ENCODE data around the gene GPR137C. TPM values are rescaled to one million over a fixed set of nuclear protein-coding genes. Genes with fewer than 3 reads are reported as not detected.
"Not testable (repeated sequence)": the region's sequence is repeated elsewhere in the genome, so short reads cannot be mapped to it uniquely, and the experiment has no call there.

GPR137C gene
- polyA plus RNA-seq, 4 donors: 5.9 to 11.5 (median 7.4) TPM

DNA sequence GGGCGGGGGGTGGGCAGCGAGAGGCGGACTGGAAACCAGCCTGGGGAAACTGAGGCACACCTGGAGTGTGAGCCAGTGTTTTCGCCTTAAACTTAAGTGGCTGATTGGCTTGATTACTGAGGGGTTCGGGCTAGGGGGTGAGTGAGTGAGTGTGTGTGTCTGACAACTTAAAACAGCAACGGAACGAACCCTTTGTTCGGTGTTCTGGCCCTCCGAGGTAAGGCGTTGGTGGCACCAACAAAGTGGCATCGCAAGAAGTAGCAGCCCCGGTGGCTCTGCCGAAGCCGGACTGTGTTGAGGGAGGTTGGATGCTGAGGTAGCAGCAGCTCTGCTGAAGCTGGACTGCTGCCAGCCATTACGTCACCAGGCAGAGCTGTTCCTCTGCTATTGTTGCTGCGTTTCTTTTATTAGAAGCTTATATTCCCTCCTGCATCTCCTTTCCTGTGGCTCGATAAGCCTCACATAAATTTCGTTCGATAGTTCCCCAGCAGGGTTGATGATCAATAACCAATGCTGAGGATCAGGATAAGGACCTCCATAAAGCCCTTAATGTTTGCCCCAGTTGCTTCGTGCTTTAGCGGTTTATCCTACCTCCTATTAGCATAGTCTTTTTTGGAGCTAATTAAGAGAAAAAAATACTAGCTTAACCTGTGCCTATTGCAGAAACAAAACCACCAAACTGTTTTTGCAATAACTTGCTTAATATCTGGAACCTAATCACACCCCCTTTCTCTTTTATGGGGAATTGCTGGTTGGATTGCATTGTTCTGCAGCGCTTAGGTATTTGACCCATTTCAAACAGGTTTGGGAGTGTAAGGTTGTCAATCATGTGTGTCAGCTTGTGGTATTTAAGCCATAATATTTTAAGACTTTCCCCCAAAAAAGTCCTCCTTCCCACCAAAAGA, 1.3 kb downstream of the GPR137C start:
- peak; percentile 78 to 88 (median 82) for DNase-seq (ENCODE audit: low read depth in 4 of 4, low spot score in 2 of 4)

DNA sequence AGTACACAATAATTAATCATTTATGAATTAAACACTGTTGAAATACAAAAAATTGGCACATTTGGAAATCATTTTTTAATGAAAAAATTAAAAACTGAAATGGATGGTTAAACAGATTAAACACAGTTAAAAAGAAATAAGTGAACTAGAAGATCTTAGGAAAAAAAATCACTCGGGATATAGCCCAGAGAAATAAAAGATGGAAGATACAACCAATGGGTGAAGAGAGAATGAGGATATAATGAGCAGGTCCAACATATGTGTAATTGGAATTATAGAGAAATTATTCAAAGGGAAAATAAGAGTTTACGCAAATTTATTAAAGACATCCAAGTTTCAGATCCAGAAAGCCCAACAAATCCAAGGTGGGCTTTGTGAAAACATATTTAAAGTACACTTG, 6.1 kb downstream of the GPR137C start:
- no peak for DNase-seq (ENCODE audit: low read depth in 4 of 4, low spot score in 2 of 4)

DNA sequence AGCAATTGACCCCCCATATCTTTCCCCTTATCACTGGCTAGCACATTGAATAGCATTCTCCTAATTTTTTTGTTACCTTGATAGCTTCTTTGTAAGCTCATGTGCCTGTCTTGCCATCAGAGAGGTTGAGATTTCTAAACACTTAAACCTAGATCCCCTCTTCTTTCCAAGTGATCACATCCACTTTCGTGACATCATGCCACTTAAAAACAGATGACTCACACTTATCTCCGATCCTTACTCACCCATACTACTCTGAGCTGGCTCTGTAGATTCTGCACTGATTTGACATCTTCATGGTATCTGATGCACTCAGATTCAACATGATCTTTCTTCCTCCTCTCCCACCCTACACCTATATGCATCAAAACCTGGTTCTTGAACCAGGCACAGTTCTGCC, 10.5 kb downstream of the GPR137C start:
- DNase-seq (ENCODE audit: low read depth in 4 of 4, low spot score in 2 of 4): no peak

DNA sequence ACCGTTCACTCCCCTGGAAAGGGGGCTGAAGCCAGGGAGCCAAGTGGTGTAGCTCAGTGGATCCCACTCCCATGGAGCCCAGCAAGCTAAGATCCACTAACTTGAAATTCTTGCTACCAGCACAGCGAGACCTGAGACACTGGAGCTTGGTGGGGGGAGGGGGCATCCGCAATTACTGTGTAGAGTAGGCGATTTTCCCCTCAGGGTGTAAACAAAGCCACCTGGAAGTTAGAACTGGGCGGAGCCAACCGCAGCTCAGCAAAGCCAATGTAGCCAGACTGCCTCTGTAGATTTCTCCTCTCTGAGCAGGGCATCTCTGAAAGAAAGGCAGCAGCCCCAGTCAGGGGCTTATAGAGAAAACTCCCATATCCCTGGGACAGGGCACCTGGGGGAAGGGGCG, 15.8 kb downstream of the GPR137C start:
- not testable (repeated sequence) for DNase-seq (ENCODE audit: low read depth in 4 of 4, low spot score in 2 of 4)

DNA sequence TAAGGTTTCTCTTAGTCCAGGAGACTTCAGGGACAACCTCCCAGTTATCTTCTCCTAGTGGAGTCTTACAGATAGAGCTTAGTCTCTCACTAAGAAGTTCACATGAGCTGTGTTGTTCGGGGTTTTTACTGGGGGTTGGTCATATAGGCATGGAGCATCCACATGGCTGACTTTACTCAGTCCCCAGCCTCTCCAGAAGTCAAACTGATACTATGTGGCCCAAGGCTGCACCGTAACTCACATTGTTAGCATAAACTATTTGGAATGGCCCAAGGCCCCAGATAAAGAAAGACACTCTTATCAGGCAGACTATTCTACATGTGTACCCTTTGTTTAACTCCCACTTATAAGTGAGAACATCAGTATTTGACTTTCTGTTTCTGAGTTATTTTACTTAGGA, 23.2 kb downstream of the GPR137C start:
- no peak for DNase-seq (ENCODE audit: low read depth in 4 of 4, low spot score in 2 of 4)

DNA sequence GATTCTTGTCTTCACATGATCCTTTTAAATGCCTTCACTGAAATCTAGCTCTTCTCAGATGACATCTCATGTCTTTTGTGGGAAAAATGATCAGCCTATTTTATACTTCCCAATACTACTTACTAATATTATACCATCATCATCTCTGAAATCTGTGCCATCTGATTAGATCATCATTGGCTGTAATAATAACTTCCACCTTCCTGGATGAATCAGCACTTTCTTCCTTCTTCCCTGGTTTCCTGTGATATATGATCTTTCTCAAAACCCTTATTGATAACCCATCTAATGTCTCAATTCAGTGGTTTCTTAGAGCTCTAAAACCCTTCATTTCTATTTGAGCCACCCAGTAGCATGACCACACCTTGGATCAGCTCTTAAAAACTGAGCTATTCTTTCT, 30.9 kb downstream of the GPR137C start:
- DNase-seq (ENCODE audit: low read depth in 4 of 4, low spot score in 2 of 4): no peak

DNA sequence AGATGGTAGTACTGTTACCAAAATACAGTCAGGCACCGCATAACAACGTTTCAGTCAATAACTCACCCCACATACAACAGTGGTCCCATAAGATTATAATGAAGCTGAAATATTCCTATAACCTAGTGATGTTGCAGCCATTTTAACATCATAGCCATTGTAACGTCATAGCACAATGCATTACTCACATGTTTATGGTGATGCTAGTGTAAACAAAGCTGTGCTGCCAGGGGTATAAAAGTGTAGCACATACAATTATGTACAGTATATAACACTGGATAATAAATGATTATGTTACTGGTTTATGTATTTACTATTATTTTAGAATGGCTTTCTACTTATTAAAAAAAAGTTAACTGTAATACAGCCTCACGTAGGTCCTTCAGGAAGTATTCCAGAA, 37.0 kb downstream of the GPR137C start:
- DNase-seq (ENCODE audit: low read depth in 4 of 4, low spot score in 2 of 4): no peak

DNA sequence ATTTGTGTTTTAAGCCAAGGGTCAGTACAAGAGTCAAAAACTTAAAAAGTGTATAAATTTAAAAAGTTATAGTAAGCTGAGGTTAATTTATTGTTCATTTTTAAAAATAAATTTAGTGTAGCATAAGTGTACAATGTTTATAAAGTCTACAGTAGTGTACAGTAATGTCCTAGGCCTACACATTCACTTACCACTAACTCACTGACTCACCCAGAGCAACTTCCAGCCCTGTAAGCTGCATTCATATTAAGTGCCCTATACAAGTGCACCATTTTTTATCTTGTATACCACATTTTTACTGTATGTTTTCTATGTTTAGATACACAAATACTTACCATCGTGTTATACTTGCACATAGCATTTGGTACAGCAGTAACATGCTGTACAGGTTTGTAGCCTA, 37.7 kb downstream of the GPR137C start:
- DNase-seq (ENCODE audit: low read depth in 4 of 4, low spot score in 2 of 4): no peak

DNA sequence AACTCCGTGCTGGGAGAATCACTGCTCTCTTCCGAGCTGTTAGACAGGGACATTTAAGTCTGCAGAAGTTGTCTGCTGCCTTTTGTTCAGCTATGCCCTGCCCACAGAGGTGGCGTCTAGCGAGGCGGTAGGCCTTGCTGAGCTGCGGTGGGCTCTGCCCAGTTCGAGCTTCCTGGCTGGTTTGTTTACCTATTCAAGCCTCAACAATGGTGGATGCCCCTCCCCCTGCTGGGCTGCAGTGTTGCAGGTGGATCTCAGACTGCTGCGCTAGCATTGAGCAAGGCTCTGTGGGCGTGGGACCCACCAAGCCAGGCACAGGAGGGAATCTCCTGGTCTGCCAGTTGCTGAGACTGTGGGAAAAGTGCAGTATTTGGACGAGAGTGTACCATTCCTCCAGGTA, 43.7 kb downstream of the GPR137C start:
- no peak for DNase-seq (ENCODE audit: low read depth in 4 of 4, low spot score in 2 of 4)

DNA sequence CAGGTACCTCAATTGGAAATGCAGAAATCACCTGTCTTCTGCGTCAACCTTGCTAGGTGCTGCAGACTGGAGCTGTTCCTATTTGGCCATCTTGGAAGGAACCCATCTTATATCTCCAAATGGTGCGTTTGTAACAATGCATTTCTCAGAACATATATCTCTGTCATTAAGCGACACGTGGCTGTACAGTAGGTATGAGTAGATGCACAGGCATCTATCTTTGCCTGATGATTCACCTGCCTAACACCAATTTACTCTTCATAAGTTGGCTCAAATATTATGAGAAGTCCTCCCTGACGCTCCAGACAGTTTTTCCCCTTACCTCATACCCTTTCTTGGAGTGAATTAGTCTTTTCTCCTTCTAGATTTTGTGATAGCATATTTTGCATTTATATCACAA, 44.2 kb downstream of the GPR137C start:
- no peak for DNase-seq (ENCODE audit: low read depth in 4 of 4, low spot score in 2 of 4)

DNA sequence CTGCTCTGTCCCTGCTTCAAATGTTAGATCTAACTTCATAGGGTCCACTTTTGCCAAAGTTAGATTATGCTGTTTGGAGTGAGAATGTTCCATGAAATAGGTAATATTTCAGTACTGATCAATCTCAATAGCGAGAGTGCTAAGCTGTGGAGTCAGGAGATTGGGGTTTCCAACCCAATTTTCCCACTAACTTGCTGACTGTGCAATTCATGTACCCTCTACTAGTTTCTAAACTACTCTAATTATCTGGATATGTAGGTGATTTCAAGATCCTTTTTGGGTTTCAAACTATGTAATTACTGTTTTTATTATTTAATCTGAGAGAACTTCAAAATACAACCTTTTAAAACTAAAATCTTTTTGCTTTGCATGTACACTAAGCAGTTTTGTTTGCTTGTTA, 45.9 kb downstream of the GPR137C start:
- no peak for DNase-seq (ENCODE audit: low read depth in 4 of 4, low spot score in 2 of 4)

DNA sequence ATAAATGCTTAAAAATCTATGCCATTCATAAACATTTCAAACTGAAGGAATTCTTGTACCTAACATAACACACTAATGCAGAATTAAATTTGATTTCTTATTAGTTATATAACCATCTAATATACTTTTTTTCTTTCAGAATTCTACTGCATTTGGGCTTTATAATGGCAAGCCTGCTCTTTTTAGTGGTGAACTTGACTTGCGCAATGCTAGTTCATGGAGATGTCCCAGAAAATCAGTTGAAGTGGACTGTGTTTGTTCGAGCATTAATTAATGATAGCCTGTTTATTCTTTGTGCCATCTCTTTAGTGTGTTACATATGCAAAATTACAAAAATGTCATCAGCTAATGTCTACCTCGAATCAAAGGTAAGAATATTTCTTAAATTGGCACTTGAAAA, 47.3 kb downstream of the GPR137C start:
- no peak for DNase-seq (ENCODE audit: low read depth in 4 of 4, low spot score in 2 of 4)

DNA sequence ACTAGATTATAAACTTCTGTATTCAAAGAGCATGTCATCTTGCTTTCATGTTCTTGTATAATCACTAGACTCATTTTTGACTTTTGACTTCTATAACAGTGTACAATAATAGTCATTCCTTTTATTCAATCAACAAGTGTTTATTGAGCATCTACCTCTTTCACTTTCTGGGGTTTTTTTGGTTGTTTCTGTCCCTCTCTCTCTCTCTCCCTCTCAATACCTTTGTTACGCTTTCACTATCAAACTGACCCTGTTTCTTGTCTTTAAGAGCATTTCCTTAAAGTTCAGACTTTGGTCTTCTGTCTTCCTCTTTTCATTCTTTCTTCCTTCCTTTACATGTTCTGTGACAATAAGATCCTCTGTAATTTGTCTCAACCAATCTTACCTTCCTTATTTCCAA, 49.5 kb downstream of the GPR137C start:
- no peak for DNase-seq (ENCODE audit: low read depth in 4 of 4, low spot score in 2 of 4)

DNA sequence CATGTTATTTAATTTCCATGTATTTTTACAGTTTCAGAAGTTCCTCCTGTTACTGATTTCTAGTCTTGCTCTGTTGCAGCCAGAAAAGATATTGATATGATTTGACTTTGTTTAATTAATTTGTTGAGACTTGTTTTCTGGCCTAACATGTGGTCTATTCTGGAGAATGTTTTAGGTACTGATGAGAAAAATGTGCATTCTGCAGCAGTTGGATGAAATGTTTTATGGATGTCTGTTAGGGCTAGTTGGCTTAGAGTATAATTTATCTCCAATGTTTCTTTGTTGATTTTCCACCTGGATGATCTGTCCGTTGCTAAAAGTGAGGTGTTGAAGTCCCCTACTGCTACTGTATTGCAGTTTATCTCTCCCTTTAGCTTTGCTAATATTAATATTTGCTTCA, 54.4 kb downstream of the GPR137C start:
- no peak for DNase-seq (ENCODE audit: low read depth in 4 of 4, low spot score in 2 of 4)

DNA sequence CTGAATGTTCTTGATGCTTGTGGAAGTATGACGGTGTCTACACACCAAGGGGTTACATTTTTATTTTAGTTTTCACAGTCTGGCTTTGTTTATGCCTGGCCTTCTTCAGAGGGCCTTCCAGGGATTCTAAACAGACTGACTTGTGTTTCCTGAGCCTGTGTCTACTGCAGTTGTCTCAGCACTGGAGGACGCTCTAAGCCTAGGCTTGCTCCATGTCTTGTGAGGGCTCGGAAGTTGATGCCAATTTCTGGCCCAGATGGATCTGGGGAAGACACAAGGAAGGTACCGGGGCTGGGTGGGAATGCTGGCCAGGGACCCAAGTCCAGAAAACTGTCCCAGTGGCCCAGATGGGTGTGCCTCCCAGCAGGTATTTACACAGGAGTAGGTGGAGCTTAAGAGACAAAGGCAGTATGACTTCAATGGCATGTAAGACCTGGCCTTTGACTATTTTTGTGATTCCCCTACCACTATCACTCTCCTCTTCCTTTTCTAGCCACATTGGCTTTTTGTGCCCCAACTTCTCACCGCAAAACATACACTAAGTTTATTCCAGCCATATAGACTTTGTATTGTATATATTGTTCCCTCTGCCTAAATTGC, 56.9 kb downstream of the GPR137C start:
- no peak for DNase-seq (ENCODE audit: low read depth in 4 of 4, low spot score in 2 of 4)

DNA sequence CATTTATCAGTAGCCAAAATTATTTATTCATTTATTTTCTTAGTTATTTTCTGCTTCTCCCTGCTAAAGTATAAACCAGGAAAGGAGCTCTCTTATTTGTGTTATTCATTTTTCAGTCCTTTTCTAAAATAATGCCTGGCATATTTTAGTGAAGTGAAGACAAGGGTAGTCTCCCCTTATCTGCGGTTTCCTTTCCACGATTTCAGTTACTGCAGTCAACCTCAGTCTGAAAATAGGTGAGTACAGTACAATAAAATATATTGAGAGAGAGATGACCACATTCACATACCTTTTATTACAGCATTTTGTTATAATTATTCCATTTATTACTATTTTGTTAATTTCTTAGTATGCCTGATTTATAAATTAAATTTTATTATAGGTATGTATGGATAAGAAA, 57.6 kb downstream of the GPR137C start:
- DNase-seq (ENCODE audit: low read depth in 4 of 4, low spot score in 2 of 4): no peak

DNA sequence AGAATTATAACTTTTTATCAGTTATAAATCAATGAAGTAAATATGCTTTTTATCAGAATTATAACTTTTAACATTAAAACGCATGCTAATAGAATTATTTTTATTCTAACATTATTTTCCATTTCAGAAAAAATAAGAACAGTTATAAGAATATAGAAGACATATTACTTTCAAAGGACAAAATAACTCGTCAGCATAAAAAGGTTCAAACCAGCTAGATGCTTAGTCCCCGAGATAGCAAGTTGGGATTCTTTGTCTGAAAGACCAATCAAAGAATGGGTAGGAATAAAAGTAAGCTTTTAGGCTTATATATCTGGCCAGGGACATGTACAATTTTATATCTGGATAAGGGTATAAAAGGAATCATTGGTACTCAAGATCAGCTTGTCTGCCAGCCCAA, 66.0 kb downstream of the GPR137C start:
- DNase-seq (ENCODE audit: low read depth in 4 of 4, low spot score in 2 of 4): no peak

DNA sequence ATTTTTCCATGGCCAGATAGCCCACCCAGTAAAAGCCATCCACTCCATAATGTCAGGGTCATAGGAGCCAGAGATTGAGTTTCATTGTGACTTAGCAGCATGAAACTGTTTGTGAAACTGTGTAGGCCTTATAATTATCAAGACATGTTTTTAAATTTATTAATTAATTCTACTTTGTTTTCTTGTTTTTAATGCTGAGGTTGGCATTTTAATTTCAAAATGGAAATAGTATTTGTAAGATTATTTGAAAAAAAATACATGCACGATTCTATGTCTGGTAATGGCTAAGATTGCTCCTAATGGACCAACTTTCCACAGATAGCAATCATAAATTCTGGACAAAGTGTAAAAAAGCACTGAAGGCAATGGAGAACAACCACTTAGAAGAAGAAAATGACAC, 67.1 kb downstream of the GPR137C start:
- no peak for DNase-seq (ENCODE audit: low read depth in 4 of 4, low spot score in 2 of 4)

DNA sequence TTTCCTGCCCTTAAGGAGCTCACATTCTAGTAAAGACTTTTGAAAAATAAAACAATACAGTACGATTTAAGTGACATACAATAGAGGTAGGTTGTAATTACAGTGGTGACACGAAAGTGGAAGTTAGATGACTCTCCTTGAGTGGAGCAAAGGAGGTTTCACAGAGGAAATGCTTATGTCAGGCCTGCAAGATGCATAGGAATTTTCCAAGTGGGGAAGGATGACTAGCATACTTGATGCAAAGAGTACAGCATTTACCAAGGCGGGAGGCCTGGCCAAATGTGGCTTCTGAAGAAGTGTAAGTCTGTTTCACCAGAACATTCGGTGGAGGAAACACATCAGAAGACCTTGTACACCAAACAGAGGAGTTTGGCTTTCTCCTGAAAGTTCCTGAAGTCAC, 87.5 kb downstream of the GPR137C start:
- no peak for DNase-seq (ENCODE audit: low read depth in 4 of 4, low spot score in 2 of 4)

DNA sequence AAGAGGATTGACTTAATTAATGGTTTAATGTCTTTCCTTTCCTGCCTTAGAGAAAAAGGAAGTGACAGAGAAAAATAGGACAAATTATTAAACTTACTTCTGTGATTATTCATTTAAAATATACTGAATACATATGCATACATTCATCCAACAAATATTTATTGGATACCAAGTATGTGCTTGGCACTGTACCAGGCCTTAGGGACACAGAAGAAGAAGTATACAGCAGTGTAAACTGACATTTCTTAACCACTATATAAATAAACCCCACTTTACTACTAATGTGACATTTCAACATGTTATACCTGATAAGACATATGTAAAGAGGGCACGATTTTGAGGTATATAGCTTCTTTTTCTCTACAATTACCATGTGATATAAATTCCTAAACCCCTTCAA, 89.1 kb downstream of the GPR137C start:
- DNase-seq (ENCODE audit: low read depth in 4 of 4, low spot score in 2 of 4): no peak

DNA sequence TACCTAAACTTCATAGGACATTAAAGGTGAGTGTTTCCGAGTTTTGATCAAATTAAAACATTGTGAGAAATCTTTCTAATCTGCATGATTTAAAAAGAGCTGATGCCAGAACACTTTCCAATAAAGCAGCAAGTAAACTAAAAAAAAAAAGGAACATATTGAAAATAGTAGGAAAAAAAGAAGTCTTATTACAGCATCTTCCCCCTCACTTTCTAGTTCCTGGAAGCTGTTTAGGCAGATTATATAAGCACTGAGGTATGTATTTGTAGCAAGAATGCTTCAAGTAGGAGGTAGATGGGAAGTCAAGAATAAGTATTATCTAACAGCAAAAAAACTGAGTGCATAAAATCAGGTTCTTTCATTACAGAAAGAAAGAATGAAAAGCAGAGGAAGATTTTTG, 96.9 kb downstream of the GPR137C start:
- no peak for DNase-seq (ENCODE audit: low read depth in 4 of 4, low spot score in 2 of 4)

DNA sequence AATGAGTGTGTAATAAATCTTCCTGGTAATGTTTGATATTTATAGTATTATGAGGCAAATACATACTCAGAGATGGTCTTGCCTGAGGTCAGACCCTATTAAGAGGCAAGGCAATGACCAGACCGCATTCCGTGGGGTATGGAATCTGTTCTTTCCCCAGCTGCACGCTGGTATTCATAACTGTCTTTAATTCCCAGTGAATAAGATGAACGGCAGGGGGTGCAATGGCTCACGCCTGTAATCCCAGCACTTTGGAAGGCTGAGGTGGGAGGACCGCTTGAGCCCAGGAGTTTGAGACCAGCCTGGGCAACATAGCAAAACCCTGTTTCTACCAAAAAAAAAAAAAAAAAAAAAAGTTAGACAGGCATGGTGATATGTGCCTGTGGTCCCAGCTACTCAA, 98.1 kb downstream of the GPR137C start:
- DNase-seq (ENCODE audit: low read depth in 4 of 4, low spot score in 2 of 4): no peak

Measured in left renal cortex interstitium (tissue), 4 donors.